A673 (cell line): ENCODE measurements around the gene COPS6.

Experiments used
- EZH2 ChIP-seq: fragments of 200-600 bp; sonication (generic); IDR thresholded peaks from 2 replicates; pipeline ENCODE4 v1.6.1; 2017; ENCODE audit warnings: borderline replicate concordance, low read depth, mild to moderate bottlenecking, mixed read lengths, antibody characterized with exemption, low read length; ENCODE audit not compliant: poor library complexity, severe bottlenecking
- TF ChIP-seq, protein P1 (sequence below): fragments of 300-800, 200-600 bp; sonication (generic); conservative IDR thresholded peaks from 2 replicates; pipeline ENCODE4 v1.5.1; 2017; ENCODE audit warnings: low read depth, mild to moderate bottlenecking, antibody characterized with exemption, low read length, moderate library complexity, mixed read lengths

GRCh38 chr7:100095704-100096103, 6.9 kb downstream of the COPS6 start:
- TF ChIP-seq, protein P1, sequence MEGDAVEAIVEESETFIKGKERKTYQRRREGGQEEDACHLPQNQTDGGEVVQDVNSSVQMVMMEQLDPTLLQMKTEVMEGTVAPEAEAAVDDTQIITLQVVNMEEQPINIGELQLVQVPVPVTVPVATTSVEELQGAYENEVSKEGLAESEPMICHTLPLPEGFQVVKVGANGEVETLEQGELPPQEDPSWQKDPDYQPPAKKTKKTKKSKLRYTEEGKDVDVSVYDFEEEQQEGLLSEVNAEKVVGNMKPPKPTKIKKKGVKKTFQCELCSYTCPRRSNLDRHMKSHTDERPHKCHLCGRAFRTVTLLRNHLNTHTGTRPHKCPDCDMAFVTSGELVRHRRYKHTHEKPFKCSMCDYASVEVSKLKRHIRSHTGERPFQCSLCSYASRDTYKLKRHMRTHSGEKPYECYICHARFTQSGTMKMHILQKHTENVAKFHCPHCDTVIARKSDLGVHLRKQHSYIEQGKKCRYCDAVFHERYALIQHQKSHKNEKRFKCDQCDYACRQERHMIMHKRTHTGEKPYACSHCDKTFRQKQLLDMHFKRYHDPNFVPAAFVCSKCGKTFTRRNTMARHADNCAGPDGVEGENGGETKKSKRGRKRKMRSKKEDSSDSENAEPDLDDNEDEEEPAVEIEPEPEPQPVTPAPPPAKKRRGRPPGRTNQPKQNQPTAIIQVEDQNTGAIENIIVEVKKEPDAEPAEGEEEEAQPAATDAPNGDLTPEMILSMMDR = no peak
- no peak for TF ChIP-seq EZH2
